NCI-H2029 (cell line): Measurements from ENCODE around the gene ADAMTS17.

ENCODE experiments used
- DNase-seq: peaks from one replicate; lab custom pipeline; 2025; lab: John Stamatoyannopoulos, UW

Gene ADAMTS17

GRCh38 chr15:100049936-100050876 is 291.6 kb downstream of the ADAMTS17 start:
- no peak for DNase-seq

GRCh38 chr15:100049483-100049882 is 292.3 kb downstream of the ADAMTS17 start:
- DNase-seq, result no peak

- DNase-seq, result no peak
These were observed 293.0 kb downstream of the ADAMTS17 start for GRCh38 chr15:100048736-100049135.

GRCh38 chr15:100043692-100044091 is 298.1 kb downstream of the ADAMTS17 start:
- DNase-seq, result no peak

- no peak for DNase-seq
These were observed 298.6 kb downstream of the ADAMTS17 start for GRCh38 chr15:100043068-100043641.

- DNase-seq, result no peak
These were observed 299.2 kb downstream of the ADAMTS17 start for GRCh38 chr15:100042558-100042957.

- no peak for DNase-seq
These were observed 300.5 kb downstream of the ADAMTS17 start for GRCh38 chr15:100041127-100041828.

- DNase-seq, result no peak
These were observed 301.8 kb downstream of the ADAMTS17 start for GRCh38 chr15:100039994-100040393.

GRCh38 chr15:100038736-100039135 is 303.0 kb downstream of the ADAMTS17 start:
- no peak for DNase-seq

GRCh38 chr15:100037901-100038300 is 303.9 kb downstream of the ADAMTS17 start:
- DNase-seq, result no peak

GRCh38 chr15:100036015-100036414 is 305.8 kb downstream of the ADAMTS17 start:
- no peak for DNase-seq

- DNase-seq, result no peak
These were observed 307.6 kb downstream of the ADAMTS17 start for GRCh38 chr15:100034191-100034590.

GRCh38 chr15:100033140-100033857 is 308.5 kb downstream of the ADAMTS17 start:
- DNase-seq, result no peak

GRCh38 chr15:100032358-100033085 is 309.3 kb downstream of the ADAMTS17 start:
- no peak for DNase-seq

- no peak for DNase-seq
These were observed 310.0 kb downstream of the ADAMTS17 start for GRCh38 chr15:100031665-100032357.

- no peak for DNase-seq
These were observed 311.1 kb downstream of the ADAMTS17 start for GRCh38 chr15:100030586-100031229.

GRCh38 chr15:100029868-100030479 is 311.8 kb downstream of the ADAMTS17 start:
- no peak for DNase-seq

GRCh38 chr15:100029045-100029444 is 312.7 kb downstream of the ADAMTS17 start:
- DNase-seq, result no peak

GRCh38 chr15:100026041-100026440 is 315.7 kb downstream of the ADAMTS17 start:
- no peak for DNase-seq

GRCh38 chr15:100022806-100023205 is 319.0 kb downstream of the ADAMTS17 start:
- DNase-seq, result no peak
